SH-SY5Y (cell line): ENCODE data around the gene RHOG.

Source experiments
- GATA2 ChIP-seq: IDR thresholded peaks from 2 replicates; pipeline ENCODE4 v1.6.1; 2011; ENCODE audit warnings: mild to moderate bottlenecking, low read depth, low read length
- GATA3 ChIP-seq: IDR thresholded peaks from 2 replicates; pipeline ENCODE4 v1.6.1; 2011; ENCODE audit warnings: low read depth, mild to moderate bottlenecking, low read length, moderate library complexity

DNA sequence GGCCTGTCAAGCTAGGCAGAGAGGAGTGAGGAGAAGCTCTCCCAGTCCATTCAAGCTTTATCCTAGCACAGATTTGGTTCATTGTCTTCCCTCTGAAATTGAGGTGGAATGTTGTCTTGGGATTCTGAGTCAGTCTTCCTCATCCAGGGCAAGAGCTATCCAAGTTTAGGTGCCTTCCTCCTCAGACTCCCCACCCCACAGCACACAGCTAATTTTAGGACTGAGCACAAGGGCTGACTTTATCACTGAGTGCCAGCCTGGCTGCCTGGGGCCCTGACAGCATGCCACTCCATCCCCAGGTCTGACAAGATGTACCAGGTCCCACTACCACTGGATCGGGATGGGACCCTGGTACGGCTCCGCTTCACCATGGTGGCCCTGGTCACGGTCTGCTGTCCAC is 29.8 kb downstream of the RHOG start:
- TF ChIP-seq GATA2 (no peak), GATA3 (no peak)
